GM19468 (cell line): ENCODE data around the gene ISL2.

Experiments used
- ATAC-seq: cut with Tn5 transposase; IDR thresholded peaks from one replicate; pipeline ENCODE4 v1.9.1; 2021; ENCODE audit warnings: mild to moderate bottlenecking, moderate library complexity, moderate number of reproducible peaks; ENCODE audit not compliant: unreplicated experiment; ENCODE audit errors: extremely low read depth

ISL2 gene

DNA sequence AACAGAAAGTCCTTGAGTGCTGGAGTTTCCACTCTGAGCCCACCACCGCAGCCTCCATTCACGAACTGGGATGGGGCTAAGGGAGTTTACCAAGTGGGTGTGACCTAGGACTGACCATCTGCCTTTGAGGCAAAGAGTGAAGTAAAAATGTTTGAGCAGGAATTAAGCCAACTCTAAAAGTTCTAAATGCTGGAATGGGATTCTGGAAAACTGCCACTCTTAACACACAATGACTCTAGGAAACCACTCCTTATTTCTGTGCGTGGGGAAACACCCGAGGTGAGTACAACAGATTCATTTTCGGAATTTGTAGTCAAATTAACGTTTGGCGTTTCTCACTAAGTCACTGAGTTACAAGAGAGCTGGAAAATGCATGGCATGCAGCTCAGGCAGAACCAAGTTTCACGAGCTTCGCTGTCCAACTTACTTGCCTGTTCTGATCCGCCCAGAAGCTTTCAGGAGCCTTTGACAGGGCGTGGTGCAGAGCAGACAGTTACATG, 31.6 kb downstream of the ISL2 start:
- ATAC-seq, result no peak

DNA sequence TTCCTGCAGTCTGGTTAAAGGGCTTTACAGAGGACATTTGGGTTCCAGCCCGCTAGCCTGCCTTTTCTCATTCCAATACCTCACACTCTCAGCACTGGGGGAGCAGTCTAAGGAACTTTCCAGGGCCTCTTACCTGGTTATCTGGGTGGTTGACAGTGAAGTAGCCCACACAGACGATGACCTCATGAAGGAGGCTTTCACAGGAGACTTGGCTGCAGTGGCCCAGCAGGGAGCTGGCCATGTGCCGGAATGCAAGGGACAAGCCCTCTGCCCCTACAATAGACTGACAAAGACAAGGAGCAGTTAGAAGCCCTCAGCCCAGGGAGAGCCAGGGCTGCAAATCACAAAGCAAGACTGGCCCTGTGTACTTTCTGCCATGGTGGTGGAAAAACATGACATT, 39.5 kb downstream of the ISL2 start:
- ATAC-seq, result no peak

DNA sequence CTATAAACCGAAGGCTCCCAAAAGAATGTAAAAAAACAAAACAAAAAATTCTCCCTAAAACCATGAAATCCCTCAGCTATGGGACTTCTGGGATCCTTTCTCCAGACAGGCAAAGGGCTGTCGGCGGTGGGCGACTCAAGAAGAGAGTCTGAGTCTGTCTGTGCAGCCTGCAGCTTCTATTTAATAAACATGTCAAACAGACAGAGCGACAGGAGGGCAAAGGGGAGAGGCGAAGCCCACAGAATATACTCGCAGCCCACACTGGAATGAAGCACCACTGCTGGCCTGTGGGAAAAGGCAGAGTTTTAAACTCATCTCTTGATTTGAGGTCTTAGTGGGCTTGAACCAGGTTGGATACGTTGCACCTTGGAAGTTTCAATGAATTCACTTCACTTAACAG, 40.2 kb downstream of the ISL2 start:
- no peak for ATAC-seq

DNA sequence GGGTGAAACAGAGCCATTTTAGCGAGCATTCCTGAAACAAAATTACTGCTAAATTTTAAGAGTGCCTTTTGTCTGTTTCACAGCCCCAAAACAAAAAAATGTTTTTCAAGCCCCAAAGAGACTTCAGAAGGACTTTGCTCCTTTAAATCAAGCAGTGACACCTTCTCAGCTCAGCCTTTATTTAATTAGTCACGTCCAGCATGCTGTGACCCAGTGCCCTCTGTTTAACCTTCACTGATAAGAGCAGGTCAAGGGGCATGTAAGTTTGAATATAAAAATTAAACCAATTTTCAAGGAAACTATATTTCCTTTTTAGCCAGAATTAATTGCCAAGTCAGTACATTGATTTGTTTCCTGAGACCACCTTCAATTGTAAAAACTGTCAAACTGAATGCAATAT, 40.6 kb downstream of the ISL2 start:
- no peak for ATAC-seq

DNA sequence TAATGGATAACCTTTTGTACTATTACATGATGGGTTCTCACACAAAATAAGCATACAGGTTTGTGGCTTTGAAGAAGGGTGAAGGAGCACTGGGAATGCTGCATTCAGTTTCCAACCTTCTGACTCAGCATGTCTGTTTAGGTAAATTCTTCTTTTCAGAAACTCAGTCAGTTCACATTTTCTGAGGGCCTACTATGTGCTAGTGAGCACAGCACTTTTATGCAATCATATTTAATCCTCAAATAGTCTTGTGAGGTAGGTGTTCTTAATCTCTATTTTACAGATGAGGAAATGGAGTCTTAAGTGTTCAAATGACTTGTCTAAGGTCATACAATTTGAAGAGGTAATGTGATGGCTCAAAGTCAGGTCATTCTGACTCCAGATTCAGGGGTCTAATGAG, 41.2 kb downstream of the ISL2 start:
- ATAC-seq, result no peak

DNA sequence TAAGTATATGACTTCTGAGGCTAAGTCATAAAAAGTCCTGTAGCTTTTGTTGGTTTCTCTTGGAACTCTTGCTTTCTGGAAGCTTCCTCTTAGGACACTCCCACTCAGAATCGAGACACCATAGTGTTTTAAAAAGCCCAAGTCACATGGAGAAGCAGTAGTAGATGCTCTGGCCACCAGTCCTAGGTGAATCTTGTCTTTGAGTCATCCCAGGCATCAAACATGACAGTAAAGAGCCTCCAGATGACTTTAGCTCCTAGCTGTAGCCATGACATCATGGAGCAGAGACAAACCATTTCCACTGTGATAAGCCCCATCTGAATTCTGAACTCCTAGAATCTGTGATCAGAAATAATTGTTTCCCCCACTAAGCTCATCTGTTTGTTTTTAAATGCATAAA, 42.1 kb downstream of the ISL2 start:
- ATAC-seq, result no peak

DNA sequence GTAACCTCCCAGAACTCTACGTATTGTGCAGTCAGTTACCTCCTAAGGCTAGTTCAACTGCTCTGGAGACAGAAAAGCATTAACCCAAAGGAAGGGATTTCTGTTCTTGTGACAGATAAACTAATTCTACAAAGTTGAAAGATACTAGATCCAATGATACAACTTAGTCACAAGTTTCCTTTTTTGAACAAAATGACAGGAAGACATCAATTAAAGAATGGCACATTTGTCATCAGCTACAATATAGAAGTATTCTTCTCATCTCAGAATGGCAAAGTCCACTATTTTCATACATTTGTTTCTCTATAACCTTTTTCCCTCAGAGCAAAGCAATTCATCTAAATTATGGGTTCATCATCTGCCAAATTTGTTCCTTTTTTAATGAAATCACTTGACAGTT, 43.7 kb downstream of the ISL2 start:
- ATAC-seq, result no peak

DNA sequence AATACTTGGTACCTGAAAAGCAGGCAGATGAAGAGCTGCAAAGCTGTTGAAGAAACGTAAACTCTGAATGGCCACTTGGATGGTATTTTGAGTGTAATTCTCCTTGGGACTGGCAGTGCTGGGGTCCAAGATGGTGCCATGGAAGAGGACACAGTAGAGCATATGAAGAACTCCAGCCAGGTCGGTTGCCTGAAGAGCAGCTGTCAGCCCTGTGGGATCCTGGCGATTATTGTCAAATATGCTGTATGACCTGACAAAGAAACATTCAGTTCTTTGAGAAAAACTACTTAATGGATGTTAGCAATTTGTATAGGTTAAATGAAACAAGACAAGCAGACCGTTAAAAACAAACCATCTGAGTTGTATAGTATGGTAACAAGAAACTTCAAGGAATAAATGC, 44.8 kb downstream of the ISL2 start:
- ATAC-seq, result no peak

DNA sequence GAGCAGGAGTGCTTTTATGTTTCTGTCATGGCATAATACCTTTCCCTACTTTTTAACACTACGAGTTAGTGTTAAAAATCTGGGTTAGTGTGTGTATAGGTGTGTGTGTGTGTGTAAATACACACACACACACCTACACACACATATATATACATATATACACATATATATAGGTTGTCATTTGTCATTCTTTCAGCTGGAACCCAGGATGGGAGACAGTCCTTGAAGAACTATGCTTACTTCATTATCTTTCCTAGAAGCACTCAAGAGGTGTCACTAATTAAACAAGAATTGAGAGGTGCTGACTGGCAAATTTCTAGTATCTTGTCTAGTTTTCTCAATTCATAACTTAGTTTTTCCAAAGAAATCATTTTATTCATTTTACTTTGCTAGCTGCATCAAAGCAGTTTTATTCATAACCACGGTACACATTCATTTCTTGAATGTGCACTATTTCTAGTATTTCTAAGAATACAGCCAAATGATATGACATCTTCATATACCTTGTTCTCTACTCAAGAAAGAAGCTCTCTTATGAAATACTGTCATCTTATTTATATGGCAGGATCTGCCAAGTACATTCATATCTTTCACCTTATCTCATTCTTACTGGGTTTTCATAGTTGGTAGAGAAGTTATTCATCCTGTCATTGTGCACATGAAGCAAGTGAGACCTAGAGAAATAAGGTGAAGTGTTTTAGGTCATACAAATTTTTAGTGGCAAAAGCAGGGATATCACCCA, 46.6 kb downstream of the ISL2 start:
- no peak for ATAC-seq

DNA sequence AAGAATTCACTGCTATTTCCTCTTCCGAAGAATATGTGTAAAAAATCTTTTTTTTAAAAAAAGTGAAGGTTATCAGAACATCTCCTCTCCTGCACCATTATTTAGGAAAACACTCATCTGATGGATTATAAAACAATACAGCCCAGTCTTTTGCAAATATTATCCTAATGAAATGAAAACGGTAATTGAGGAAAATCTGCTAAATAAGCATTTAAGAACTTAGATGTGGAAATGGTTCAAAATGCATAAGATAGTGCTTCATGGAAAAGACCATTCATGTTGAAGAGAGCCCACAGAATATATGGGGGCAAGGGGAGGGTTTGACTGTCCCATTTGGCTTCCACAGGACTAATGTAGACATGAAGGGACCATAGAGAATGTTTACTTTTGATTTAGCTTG, 47.8 kb downstream of the ISL2 start:
- no peak for ATAC-seq

DNA sequence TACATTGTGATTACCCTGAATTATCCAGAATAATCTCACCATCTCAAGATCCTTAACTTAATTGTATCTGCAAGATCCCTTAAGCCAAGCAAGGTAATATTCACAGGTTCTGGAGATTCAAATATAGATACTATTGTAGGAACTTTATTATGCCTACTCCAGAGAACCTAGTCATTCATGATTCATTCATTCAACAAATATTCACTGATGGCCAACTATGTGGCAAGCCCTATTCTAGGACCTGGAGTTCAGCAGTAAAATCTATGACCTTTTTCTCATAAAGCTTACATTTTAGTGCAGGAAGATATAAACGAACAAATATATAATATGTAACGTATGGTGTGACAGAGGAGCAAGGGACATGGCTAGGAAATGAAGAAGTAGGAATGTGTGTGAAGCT, 49.6 kb downstream of the ISL2 start:
- ATAC-seq, result no peak

DNA sequence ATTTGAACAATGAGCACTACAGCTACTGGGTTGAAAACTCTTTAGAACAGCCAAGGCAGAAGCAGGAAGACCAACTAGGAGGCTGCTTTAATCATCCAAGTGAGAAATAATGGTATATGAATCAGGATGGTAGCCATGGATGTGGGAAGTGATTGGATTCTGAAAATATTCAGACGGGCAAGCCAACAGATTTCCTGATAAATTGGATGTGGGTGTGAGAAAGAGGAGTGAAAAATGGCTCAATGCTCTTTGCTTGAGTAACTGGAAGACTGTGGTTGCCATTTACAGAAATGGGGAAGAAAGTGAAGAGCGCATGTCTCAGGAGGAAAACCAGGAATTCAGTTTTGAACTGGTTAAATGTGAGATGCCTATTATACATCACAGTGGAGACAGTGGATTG, 50.4 kb downstream of the ISL2 start:
- ATAC-seq, result no peak

DNA sequence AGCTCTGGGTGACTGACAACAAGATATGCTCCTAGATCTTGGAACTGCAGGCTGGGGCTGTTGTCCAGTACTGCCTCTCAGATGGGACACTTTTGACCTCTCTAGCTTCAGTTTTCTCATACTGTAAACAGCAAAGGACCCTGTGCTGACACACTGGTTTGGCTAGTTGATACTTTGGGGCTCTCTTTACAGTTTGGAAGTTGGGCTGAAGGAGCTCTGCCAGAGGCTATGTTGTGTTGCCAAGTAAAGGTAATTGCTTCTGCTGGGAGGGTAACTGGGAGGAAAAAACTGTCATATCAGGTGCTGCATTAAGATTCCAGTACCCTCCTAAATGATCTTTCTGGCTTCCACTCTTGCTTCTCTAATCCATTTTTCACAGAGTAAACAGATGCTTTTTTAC, 54.0 kb downstream of the ISL2 start:
- ATAC-seq, result no peak

DNA sequence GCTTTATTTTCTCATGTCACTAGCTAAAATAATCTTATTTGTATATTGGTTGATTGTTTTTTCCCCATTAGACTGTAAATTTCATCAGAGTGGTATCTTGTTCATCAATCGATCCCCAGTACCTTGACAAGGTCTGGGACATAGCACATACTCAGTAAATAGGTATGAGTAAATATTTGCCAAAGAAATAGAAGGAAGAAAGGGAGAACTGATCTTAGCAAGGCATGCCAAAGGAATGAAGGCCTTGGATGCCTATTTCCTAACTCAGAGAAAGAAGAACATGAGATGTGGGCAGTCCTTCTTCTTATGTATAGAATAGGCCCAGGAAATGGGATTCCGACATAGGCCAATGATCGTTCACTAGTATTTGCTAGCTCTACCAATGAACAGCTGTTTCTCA, 54.7 kb downstream of the ISL2 start:
- no peak for ATAC-seq

DNA sequence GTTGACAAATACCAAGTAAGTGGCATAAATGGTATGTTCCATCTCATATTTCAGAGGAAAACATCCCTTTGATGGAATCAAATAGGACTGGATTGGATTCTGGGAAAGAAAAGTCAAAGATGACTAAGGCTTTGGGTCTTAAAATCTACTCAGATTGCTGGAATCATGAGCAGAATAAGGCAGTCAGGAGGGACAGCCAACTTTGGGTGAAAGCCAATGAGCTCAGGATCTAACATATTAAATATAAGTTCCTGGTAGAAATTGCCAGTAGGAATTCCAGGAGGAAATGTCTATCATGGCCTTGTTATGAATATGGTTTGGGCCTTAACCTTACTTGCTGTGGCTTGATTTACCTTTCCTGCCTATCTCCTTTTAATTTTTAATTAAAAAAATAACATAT, 55.3 kb downstream of the ISL2 start:
- no peak for ATAC-seq
